ENCODE data around the gene SORCS3.

The SORCS3 gene

DNA sequence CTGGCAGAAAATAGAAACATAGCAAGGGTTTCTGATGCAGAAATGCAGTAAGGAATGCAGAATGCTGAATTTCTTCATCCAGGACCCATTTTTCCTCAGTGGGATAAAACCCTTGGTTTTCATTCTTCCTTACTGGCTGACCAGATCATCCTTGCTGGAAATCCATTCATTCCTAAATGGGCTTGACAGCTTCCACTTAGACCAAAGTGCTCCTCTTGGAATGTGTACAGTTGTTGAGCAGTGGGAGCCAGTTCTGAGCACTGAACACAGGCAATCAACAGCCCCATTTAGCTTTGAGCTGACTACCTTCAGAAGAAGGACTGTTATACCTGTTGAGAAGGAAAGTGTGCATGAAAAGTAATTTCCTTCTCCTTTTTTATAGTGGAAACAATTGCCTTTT is 232.1 kb downstream of the SORCS3 start:
- H3K9me3 ChIP-seq (replicated peaks; ENCODE audit: low read length) = no peaks in the 10 kb centered on the region
- no peaks in the 10 kb centered on the region for H3K4me1 ChIP-seq (ENCODE audit: control insufficient read depth, insufficient read depth, low read length)
- H3K9ac ChIP-seq (ENCODE audit: low read depth, low read length) = no peak overlapping the region
- H3K27me3 ChIP-seq (ENCODE audit: control insufficient read depth, insufficient read depth, low read length) = no peaks in the 10 kb centered on the region
- no peak overlapping the region for H3K4me2 ChIP-seq (ENCODE audit: low read length)
- no peak overlapping the region for H3K4me3 ChIP-seq (ENCODE audit: low read length)
- H3K36me3 ChIP-seq (ENCODE audit: insufficient read depth, low read length) = no peaks in the 10 kb centered on the region

- Histone ChIP-seq H3K36me3 (ENCODE audit: insufficient read depth, low read length) (no peaks in the 10 kb centered on the region), H3K9me3 (replicated peaks; ENCODE audit: low read length) (no peaks in the 10 kb centered on the region), H3K4me1 (ENCODE audit: control insufficient read depth, insufficient read depth, low read length) (no peaks in the 10 kb centered on the region), H3K27me3 (ENCODE audit: control insufficient read depth, insufficient read depth, low read length) (no peaks in the 10 kb centered on the region), H3K9ac (ENCODE audit: low read depth, low read length) (no peak overlapping the region), H3K4me2 (ENCODE audit: low read length) (no peak overlapping the region), H3K4me3 (ENCODE audit: low read length) (no peak overlapping the region)
Observed at GRCh38 chr10:104875561-104875960, 234.5 kb downstream of the SORCS3 start.

- H3K27me3 ChIP-seq (ENCODE audit: control insufficient read depth, insufficient read depth, low read length) = no peaks in the 10 kb centered on the region
- H3K9ac ChIP-seq (ENCODE audit: low read depth, low read length) = no peak overlapping the region
- no peak overlapping the region for H3K4me2 ChIP-seq (ENCODE audit: low read length)
- H3K9me3 ChIP-seq (replicated peaks; ENCODE audit: low read length) = no peaks in the 10 kb centered on the region
- H3K36me3 ChIP-seq (ENCODE audit: insufficient read depth, low read length) = no peaks in the 10 kb centered on the region
- no peaks in the 10 kb centered on the region for H3K4me1 ChIP-seq (ENCODE audit: control insufficient read depth, insufficient read depth, low read length)
- H3K4me3 ChIP-seq (ENCODE audit: low read length) = no peak overlapping the region
Observed at GRCh38 chr10:104880624-104881398, 239.7 kb downstream of the SORCS3 start.

DNA sequence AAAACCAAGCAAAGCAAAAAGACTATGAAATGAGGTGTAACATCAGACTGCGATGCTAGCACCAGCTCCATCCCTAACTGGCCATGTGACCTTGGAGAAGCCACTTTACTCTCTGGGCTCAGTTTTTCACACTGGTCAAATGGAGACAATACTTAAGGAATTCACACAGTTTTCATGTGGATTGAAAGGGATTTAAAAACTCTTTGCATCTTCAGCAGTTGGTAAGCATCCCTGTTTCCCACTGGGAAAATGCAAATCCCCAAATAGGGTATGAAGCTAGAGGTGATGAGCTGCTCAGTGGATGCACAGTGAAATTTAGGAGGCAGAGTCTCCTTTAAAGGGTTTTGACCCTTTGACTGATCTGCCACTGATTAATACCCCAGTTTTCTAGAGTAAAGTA is 240.7 kb downstream of the SORCS3 start:
- H3K4me1 ChIP-seq (ENCODE audit: control insufficient read depth, insufficient read depth, low read length) = no peaks in the 10 kb centered on the region
- no peak overlapping the region for H3K4me2 ChIP-seq (ENCODE audit: low read length)
- no peaks in the 10 kb centered on the region for H3K27me3 ChIP-seq (ENCODE audit: control insufficient read depth, insufficient read depth, low read length)

DNA sequence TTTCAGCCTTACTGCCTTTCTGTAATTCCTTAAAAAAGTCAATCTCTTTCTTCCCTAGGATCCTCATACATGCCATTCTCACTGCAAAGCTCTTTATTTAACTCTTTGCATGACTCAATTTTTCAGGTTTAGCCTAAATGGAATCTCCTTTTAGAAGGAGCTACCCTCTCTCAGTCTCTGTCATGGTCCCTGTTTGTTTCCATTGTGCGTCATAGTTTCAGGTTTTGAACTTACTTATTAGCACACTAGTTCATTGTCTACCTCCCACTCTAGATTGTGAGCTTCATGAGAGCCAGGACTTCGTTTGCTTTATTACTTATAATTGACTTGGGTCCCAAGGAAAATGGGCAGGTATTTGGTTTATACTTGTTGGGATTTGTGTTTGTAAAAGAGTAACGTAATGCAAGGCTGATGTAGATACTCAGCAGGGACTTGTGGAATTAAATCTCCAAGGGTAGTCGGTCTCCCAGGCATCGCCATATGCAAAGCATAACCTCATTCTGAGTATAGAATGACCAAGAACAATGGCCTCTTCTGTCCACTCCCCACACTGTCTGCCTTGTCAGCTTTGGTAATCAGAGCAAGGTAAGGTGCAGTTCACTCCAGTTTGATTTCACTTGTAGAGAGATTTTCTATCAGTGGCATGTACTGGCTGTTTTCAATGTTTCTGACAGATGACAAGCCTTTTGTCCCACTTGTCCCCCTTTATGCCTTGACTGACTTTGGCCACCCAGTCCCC is 252.0 kb downstream of the SORCS3 start:
- Histone ChIP-seq H3K36me3 (ENCODE audit: insufficient read depth, low read length) (no peaks in the 10 kb centered on the region), H3K9ac (ENCODE audit: low read depth, low read length) (no peak overlapping the region), H3K4me1 (ENCODE audit: control insufficient read depth, insufficient read depth, low read length) (no peaks in the 10 kb centered on the region), H3K4me2 (ENCODE audit: low read length) (no peak overlapping the region), H3K4me3 (ENCODE audit: low read length) (no peak overlapping the region), H3K27me3 (ENCODE audit: control insufficient read depth, insufficient read depth, low read length) (no peaks in the 10 kb centered on the region), H3K9me3 (replicated peaks; ENCODE audit: low read length) (no peaks in the 10 kb centered on the region)

More for the DNA sequence above, 240.7 kb downstream of the SORCS3 start:
- Histone ChIP-seq H3K9ac (ENCODE audit: low read depth, low read length) (no peak overlapping the region), H3K36me3 (ENCODE audit: insufficient read depth, low read length) (no peaks in the 10 kb centered on the region), H3K9me3 (replicated peaks; ENCODE audit: low read length) (no peaks in the 10 kb centered on the region), H3K4me3 (ENCODE audit: low read length) (no peak overlapping the region)

DNA sequence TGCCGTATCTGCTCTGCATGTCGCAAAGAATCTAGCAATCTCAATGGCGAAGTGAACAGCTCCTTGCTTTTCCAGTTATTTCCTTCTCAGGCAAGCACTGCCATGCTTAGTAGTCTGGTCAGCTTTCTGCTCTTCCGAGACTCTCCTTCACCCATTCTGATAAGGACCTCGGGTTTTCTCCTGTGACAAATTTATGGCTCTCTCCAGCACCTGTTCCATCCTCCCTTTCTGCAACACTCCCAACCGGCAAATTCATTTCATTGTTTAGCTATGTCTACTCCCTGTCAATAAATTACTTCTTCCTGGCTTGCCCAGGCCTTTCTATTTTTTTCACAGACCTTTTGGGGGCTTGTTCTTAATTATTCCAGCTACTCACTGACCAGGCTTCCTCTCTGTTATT is 252.6 kb downstream of the SORCS3 start:
- H3K4me1 ChIP-seq (ENCODE audit: control insufficient read depth, insufficient read depth, low read length) = no peaks in the 10 kb centered on the region
- no peak overlapping the region for H3K4me2 ChIP-seq (ENCODE audit: low read length)
- H3K36me3 ChIP-seq (ENCODE audit: insufficient read depth, low read length) = no peaks in the 10 kb centered on the region
- H3K9me3 ChIP-seq (replicated peaks; ENCODE audit: low read length) = no peaks in the 10 kb centered on the region
- no peak overlapping the region for H3K4me3 ChIP-seq (ENCODE audit: low read length)
- H3K27me3 ChIP-seq (ENCODE audit: control insufficient read depth, insufficient read depth, low read length) = no peaks in the 10 kb centered on the region
- H3K9ac ChIP-seq (ENCODE audit: low read depth, low read length) = no peak overlapping the region

- no peak overlapping the region for H3K9ac ChIP-seq (ENCODE audit: low read depth, low read length)
- H3K4me2 ChIP-seq (ENCODE audit: low read length) = no peak overlapping the region
- no peaks in the 10 kb centered on the region for H3K27me3 ChIP-seq (ENCODE audit: control insufficient read depth, insufficient read depth, low read length)
- H3K9me3 ChIP-seq (replicated peaks; ENCODE audit: low read length) = no peaks in the 10 kb centered on the region
- H3K36me3 ChIP-seq (ENCODE audit: insufficient read depth, low read length) = no peaks in the 10 kb centered on the region
- no peaks in the 10 kb centered on the region for H3K4me1 ChIP-seq (ENCODE audit: control insufficient read depth, insufficient read depth, low read length)
- H3K4me3 ChIP-seq (ENCODE audit: low read length) = no peak overlapping the region
Observed at GRCh38 chr10:104894681-104895080, 253.6 kb downstream of the SORCS3 start.

GRCh38 chr10:104895541-104895940 is 254.5 kb downstream of the SORCS3 start:
- H3K27me3 ChIP-seq (ENCODE audit: control insufficient read depth, insufficient read depth, low read length) = no peaks in the 10 kb centered on the region
- no peaks in the 10 kb centered on the region for H3K36me3 ChIP-seq (ENCODE audit: insufficient read depth, low read length)
- H3K9ac ChIP-seq (ENCODE audit: low read depth, low read length) = no peak overlapping the region
- H3K4me2 ChIP-seq (ENCODE audit: low read length) = no peak overlapping the region
- H3K9me3 ChIP-seq (replicated peaks; ENCODE audit: low read length) = no peaks in the 10 kb centered on the region
- no peak overlapping the region for H3K4me3 ChIP-seq (ENCODE audit: low read length)
- no peaks in the 10 kb centered on the region for H3K4me1 ChIP-seq (ENCODE audit: control insufficient read depth, insufficient read depth, low read length)

DNA sequence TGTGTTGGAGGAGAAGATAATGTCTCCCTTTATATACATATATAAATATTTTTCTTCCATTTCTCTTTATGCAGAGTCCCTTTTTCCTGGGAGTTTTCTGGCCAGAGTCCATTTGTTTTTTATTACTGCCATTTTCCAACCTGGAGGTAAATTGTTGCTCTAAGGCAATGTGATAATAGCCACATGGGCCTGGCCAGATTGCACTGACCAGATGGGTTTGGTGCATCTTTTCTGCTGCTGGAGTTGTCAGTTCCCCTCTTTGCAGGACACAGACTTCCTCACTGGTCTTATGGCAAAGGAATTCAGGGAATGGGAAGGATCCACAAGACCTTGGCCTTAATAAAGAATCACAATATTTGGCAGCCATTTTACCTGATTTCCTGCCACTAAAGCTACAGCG is 254.9 kb downstream of the SORCS3 start:
- Histone ChIP-seq H3K36me3 (ENCODE audit: insufficient read depth, low read length) (no peaks in the 10 kb centered on the region), H3K9ac (ENCODE audit: low read depth, low read length) (no peak overlapping the region), H3K4me2 (ENCODE audit: low read length) (no peak overlapping the region), H3K4me3 (ENCODE audit: low read length) (no peak overlapping the region), H3K9me3 (replicated peaks; ENCODE audit: low read length) (no peaks in the 10 kb centered on the region), H3K4me1 (ENCODE audit: control insufficient read depth, insufficient read depth, low read length) (no peaks in the 10 kb centered on the region), H3K27me3 (ENCODE audit: control insufficient read depth, insufficient read depth, low read length) (no peaks in the 10 kb centered on the region)

DNA sequence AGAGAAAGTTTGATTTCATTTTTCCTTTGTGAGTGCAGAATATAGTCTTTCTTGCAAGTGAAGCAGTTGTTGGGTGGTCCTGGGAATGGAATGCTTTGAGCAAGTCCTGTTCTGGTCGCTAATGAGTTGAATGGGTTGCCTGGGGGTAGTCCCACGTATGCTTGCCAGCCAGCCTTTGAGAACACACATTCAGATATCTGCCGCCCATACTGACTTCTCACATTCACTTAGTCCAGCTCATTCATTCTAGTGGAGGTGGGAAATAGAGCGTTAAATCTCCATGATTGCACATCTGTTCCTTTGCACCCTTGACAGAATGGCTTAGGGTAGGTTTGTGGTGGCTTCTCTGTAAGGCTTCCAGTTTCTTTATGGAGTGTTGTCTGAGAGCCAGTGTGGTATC is 256.6 kb downstream of the SORCS3 start:
- H3K4me2 ChIP-seq (ENCODE audit: low read length) = no peak overlapping the region
- H3K9ac ChIP-seq (ENCODE audit: low read depth, low read length) = no peak overlapping the region
- H3K9me3 ChIP-seq (replicated peaks; ENCODE audit: low read length) = no peaks in the 10 kb centered on the region
- no peaks in the 10 kb centered on the region for H3K27me3 ChIP-seq (ENCODE audit: control insufficient read depth, insufficient read depth, low read length)
- H3K4me3 ChIP-seq (ENCODE audit: low read length) = no peak overlapping the region
- H3K4me1 ChIP-seq (ENCODE audit: control insufficient read depth, insufficient read depth, low read length) = no peaks in the 10 kb centered on the region
- no peaks in the 10 kb centered on the region for H3K36me3 ChIP-seq (ENCODE audit: insufficient read depth, low read length)

DNA sequence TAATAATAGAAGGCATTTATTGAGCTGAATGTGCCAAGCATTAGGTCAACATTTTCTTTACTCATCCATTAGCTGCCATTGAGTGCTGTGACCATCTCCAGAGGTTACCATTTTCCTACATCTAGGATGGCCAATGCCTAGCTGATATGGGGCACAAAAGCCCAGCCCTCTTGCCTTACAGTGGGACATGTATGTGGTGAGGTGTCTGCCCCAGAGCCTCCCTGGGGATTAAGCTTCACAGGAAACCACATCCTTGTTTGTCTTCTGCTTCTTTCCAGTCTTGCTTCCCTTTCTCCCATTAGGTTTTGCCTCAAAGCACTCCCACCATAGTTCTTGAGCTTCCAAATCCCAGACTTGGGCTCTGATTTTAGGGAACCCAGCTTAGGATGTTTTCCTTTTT is 258.7 kb downstream of the SORCS3 start:
- no peak overlapping the region for H3K4me3 ChIP-seq (ENCODE audit: low read length)
- no peaks in the 10 kb centered on the region for H3K27me3 ChIP-seq (ENCODE audit: control insufficient read depth, insufficient read depth, low read length)
- H3K36me3 ChIP-seq (ENCODE audit: insufficient read depth, low read length) = no peaks in the 10 kb centered on the region
- H3K4me1 ChIP-seq (ENCODE audit: control insufficient read depth, insufficient read depth, low read length) = no peaks in the 10 kb centered on the region
- H3K9ac ChIP-seq (ENCODE audit: low read depth, low read length) = no peak overlapping the region
- H3K9me3 ChIP-seq (replicated peaks; ENCODE audit: low read length) = no peaks in the 10 kb centered on the region
- no peak overlapping the region for H3K4me2 ChIP-seq (ENCODE audit: low read length)

DNA sequence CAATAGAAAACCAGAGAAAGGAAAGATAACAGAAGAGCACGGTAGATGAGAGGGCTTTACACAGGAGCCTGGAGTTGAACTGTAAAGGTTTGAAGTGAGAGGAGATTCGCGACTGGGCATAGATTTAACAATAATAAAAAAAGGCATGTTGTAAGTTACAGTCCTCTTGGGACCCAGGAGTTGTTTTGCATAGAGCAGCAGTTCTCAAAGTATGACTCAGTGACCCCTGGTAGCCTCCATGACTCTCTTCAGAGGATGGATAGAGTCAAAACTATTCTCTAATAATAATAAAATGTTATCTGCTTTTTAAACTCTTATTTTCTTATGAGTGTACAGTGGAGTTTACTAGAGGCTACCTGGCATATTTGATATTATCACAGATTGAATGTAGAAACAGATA is 262.3 kb downstream of the SORCS3 start:
- H3K4me2 ChIP-seq (ENCODE audit: low read length) = no peak overlapping the region

More for the DNA sequence above, 262.3 kb downstream of the SORCS3 start:
- H3K36me3 ChIP-seq (ENCODE audit: insufficient read depth, low read length) = no peaks in the 10 kb centered on the region
- H3K4me1 ChIP-seq (ENCODE audit: control insufficient read depth, insufficient read depth, low read length) = no peaks in the 10 kb centered on the region
- H3K4me3 ChIP-seq (ENCODE audit: low read length) = no peak overlapping the region
- H3K9me3 ChIP-seq (replicated peaks; ENCODE audit: low read length) = no peaks in the 10 kb centered on the region
- H3K9ac ChIP-seq (ENCODE audit: low read depth, low read length) = no peak overlapping the region
- no peaks in the 10 kb centered on the region for H3K27me3 ChIP-seq (ENCODE audit: control insufficient read depth, insufficient read depth, low read length)

Data from skeletal muscle satellite cell (primary cell).